Parathyroid adenoma (tissue), 2 donors: ENCODE results near the gene NOTUM.

Source experiments
- H2AFZ ChIP-seq: fragments of 300-600 bp; sonication (generic); one replicate; pipeline ENCODE4 v1.7.0; 2017; ENCODE audit warnings: antibody characterized with exemption, mild to moderate bottlenecking
- H3K27ac ChIP-seq: fragments of 300-600 bp; sonication (generic); one replicate; pipeline ENCODE4 v1.7.0; 2017
- H3K27me3 ChIP-seq: fragments of 300-600 bp; sonication (generic); one replicate; pipeline ENCODE4 v1.7.0; 2017; ENCODE audit warnings: low read length; ENCODE audit not compliant: control insufficient read depth, insufficient read depth
- H3K36me3 ChIP-seq: fragments of 300-600 bp; sonication (generic); one replicate; pipeline ENCODE4 v1.7.0; 2017; ENCODE audit warnings: low read length; ENCODE audit not compliant: control insufficient read depth, insufficient read depth
- H3K4me1 ChIP-seq: fragments of 300-600 bp; sonication (generic); one replicate; pipeline ENCODE4 v1.7.0; 2017; ENCODE audit warnings: control low read depth
- H3K4me2 ChIP-seq: fragments of 300-600 bp; sonication (generic); one replicate; pipeline ENCODE4 v1.7.0; 2017; ENCODE audit warnings: low read length
- H3K4me3 ChIP-seq: fragments of 300-600 bp; sonication (generic); one replicate; pipeline ENCODE4 v1.7.0; 2017; ENCODE audit warnings: low read depth, low read length
- H3K79me2 ChIP-seq: fragments of 300-600 bp; sonication (generic); one replicate; pipeline ENCODE4 v1.7.0; 2017; ENCODE audit warnings: control low read depth
- H3K9ac ChIP-seq: fragments of 300-600 bp; sonication (generic); one replicate; pipeline ENCODE4 v1.7.0; 2017; ENCODE audit warnings: mild to moderate bottlenecking
- H3K9me3 ChIP-seq: fragments of 300-600 bp; sonication (generic); one replicate; pipeline ENCODE4 v1.7.0; 2017; ENCODE audit warnings: low read length; ENCODE audit not compliant: control insufficient read depth
- CTCF ChIP-seq: fragments of 300-600 bp; sonication (generic); IDR thresholded peaks from one replicate; pipeline ENCODE4 v1.7.0; 2017; ENCODE audit warnings: antibody characterized with exemption, mild to moderate bottlenecking
- donor health status: primary hyperparathyroidism.

NOTUM gene

GRCh38 chr17:81996757-81997441 is 35.9 kb upstream of the NOTUM start:
- H3K9me3 ChIP-seq = no peaks in the 10 kb centered on the region
- no peak overlapping the region for H3K4me2 ChIP-seq
- TF ChIP-seq CTCF = no peak
- no peak overlapping the region for H3K9ac ChIP-seq
- H3K27me3 ChIP-seq = no peaks in the 10 kb centered on the region
- no peaks in the 10 kb centered on the region for H3K36me3 ChIP-seq
- no peak overlapping the region for H2AFZ ChIP-seq
- peaks cover 14% of the 10 kb centered on the region for H3K4me1 ChIP-seq
- no peak overlapping the region for H3K4me3 ChIP-seq
- no peak overlapping the region for H3K27ac ChIP-seq
- H3K79me2 ChIP-seq = peaks cover 33% of the 10 kb centered on the region

GRCh38 chr17:81996232-81996756 is 35.3 kb upstream of the NOTUM start:
- Histone ChIP-seq H3K79me2 (peaks cover 33% of the 10 kb centered on the region), H3K4me2 (no peak overlapping the region), H3K9ac (no peak overlapping the region), H3K9me3 (no peaks in the 10 kb centered on the region), H3K4me1 (peaks cover 19% of the 10 kb centered on the region), H2AFZ (no peak overlapping the region), H3K4me3 (no peak overlapping the region), H3K36me3 (no peaks in the 10 kb centered on the region), H3K27ac (no peak overlapping the region), H3K27me3 (no peaks in the 10 kb centered on the region)
- no peak for TF ChIP-seq CTCF

- Histone ChIP-seq H3K27me3 (no peaks in the 10 kb centered on the region), H2AFZ (no peak overlapping the region), H3K79me2 (peaks cover 33% of the 10 kb centered on the region), H3K4me1 (peaks cover 23% of the 10 kb centered on the region), H3K27ac (no peak overlapping the region), H3K4me2 (no peak overlapping the region), H3K9me3 (no peaks in the 10 kb centered on the region), H3K36me3 (no peaks in the 10 kb centered on the region), H3K4me3 (no peak overlapping the region), H3K9ac (no peak overlapping the region)
- TF ChIP-seq CTCF = no peak
These were observed 34.7 kb upstream of the NOTUM start for GRCh38 chr17:81995463-81996231.

GRCh38 chr17:81994593-81995462 is 33.8 kb upstream of the NOTUM start:
- no peak overlapping the region for H3K27ac ChIP-seq
- no peak for TF ChIP-seq CTCF
- peaks cover 23% of the 10 kb centered on the region for H3K4me1 ChIP-seq
- no peaks in the 10 kb centered on the region for H3K9me3 ChIP-seq
- H3K4me3 ChIP-seq = no peak overlapping the region
- no peak overlapping the region for H3K4me2 ChIP-seq
- H3K36me3 ChIP-seq = no peaks in the 10 kb centered on the region
- H3K79me2 ChIP-seq = peaks cover 33% of the 10 kb centered on the region
- no peak overlapping the region for H3K9ac ChIP-seq
- no peaks in the 10 kb centered on the region for H3K27me3 ChIP-seq
- H2AFZ ChIP-seq = no peak overlapping the region
